Lower lobe of right lung (tissue), 2 donors: Measurements from ENCODE around the gene TTLL6. TPM values are rescaled to one million over a fixed set of nuclear protein-coding genes. Genes with fewer than 3 reads are reported as not detected.
"Not testable (repeated sequence)": the region's sequence is repeated elsewhere in the genome, so short reads cannot be mapped to it uniquely, and the experiment has no call there.

Experiments used
- ATAC-seq, 2 donors: fragments of 200-7000 bp; cut with Tn5 transposase; one replicate each; pipeline ENCODE4 v1.9.1; 2020 to 2022; ENCODE audit warnings: mild to moderate bottlenecking in 2 of 2, moderate library complexity in 2 of 2
- DNase-seq: peaks from one replicate; pipeline ENCODE4 v3.0.0-alpha.2; 2020
- H3K27ac ChIP-seq: fragments of 200-600 bp; one replicate; pipeline ENCODE4 v1.8.0; 2022
- H3K27me3 ChIP-seq: fragments of 200-600 bp; one replicate; pipeline ENCODE4 v1.8.0; 2022; ENCODE audit warnings: low read depth
- H3K36me3 ChIP-seq: fragments of 200-600 bp; one replicate; pipeline ENCODE4 v1.8.0; 2022; ENCODE audit warnings: mild to moderate bottlenecking
- H3K4me1 ChIP-seq: fragments of 200-600 bp; one replicate; pipeline ENCODE4 v1.8.0; 2022
- H3K4me3 ChIP-seq: fragments of 200-600 bp; one replicate; pipeline ENCODE4 v1.8.0; 2022; ENCODE audit warnings: mild to moderate bottlenecking
- H3K9me3 ChIP-seq: fragments of 200-600 bp; one replicate; pipeline ENCODE4 v1.8.0; 2022
- CTCF ChIP-seq: fragments of 200-600 bp; IDR thresholded peaks from one replicate; pipeline ENCODE4 v1.8.0; 2022; ENCODE audit warnings: antibody characterized with exemption, mild to moderate bottlenecking
- intact Hi-C: fragments of 100-400 bp; cut with DNase I; formaldehyde crosslinking; loops from one replicate; pipeline ENCODE4 v1.11.0; 2022
- total RNA-seq: library from RNA; stranded (reverse); fragmentation: NEBNext Ultra II Directional; extraction: Animal tissue kit (Norgen Biotek cat#: 25700); gene quantifications from one replicate; pipeline ENCODE4 v1.2.1, GENCODE V29; 2021
- donor health status: DM: no; HTN: yes; CAD: no; lungs with severe emphysema.

Gene TTLL6
- total RNA-seq, 1 donor from 2014 or later = 2.7 TPM

DNA sequence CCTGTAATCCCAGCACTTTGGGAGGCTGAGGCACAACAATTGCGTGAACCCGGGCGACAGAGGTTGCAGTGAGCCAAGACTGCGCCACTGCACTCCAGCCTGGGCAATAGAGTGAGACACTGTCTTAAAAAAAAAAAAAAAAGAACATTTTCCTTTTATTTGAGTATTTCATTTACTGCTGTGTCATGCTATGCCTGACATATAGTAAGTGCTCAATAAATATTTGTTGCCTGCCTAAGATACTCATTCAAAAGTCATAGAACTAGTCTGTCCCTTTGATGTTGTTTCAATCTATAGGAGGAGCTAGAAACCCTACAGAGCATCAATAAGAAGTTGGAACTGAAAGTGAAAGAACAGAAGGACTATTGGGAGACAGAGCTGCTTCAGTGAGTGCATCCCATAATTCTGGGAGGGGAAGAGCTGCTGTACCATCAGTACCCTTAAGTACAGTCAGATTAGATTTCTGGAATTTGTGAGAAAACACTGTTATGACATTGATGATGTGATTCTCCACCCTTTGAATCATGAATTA lies 33.8 kb upstream of the TTLL6 start:
- H3K27ac ChIP-seq = no peak overlapping the region
- no peak overlapping the region for H3K4me3 ChIP-seq
- H3K9me3 ChIP-seq = no peaks in the 10 kb centered on the region
- intact Hi-C loops = no loop called here
- ATAC-seq (no peak), DNase-seq (no peak)
- no peak for TF ChIP-seq CTCF
- H3K27me3 ChIP-seq = no peaks in the 10 kb centered on the region
- no peaks in the 10 kb centered on the region for H3K4me1 ChIP-seq
- H3K36me3 ChIP-seq = peaks cover 97% of the 10 kb centered on the region

DNA sequence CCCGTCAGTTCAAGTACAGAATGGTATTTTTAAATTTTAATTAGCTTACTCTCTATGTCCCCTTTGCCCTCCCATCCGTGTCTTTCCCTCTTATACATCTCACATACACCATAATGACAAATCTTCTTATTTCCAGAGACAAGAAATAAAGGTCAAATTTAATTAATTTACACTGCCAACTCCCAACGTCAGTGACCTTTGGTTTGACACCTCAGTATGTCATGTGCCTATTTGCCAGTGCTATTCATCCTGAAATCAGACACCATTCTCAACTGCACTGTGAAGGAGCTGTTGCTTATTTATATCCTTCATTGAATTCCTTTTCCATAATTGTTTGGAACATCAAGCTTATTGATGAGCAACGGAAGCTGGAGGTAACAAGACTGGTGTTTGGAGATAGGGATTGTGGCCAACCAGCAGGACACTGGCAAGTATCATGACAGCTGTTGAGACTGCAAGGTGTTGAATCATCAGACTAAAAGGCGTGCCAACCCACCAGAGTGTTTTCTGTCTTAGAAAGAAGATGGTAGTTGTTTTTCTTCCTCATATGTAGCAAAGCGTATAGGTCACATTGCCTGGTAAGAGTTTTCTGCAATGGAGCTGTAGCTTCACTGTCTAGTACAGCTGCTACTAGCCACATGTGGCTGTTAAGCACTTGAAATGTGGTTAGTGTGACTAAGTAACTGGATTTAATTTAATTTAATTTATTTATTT lies 26.3 kb upstream of the TTLL6 start:
- intact Hi-C loops = no loop called here
- H3K9me3 ChIP-seq = no peaks in the 10 kb centered on the region
- DNase-seq (no peak), ATAC-seq (no peak)
- no peak for TF ChIP-seq CTCF
- peaks cover 54% of the 10 kb centered on the region for H3K4me1 ChIP-seq
- peak overlapping the region; percentile 35 for H3K4me3 ChIP-seq
- H3K27ac ChIP-seq = peak overlapping the region; percentile 85
- H3K36me3 ChIP-seq = peaks cover 58% of the 10 kb centered on the region
- H3K27me3 ChIP-seq = no peaks in the 10 kb centered on the region

DNA sequence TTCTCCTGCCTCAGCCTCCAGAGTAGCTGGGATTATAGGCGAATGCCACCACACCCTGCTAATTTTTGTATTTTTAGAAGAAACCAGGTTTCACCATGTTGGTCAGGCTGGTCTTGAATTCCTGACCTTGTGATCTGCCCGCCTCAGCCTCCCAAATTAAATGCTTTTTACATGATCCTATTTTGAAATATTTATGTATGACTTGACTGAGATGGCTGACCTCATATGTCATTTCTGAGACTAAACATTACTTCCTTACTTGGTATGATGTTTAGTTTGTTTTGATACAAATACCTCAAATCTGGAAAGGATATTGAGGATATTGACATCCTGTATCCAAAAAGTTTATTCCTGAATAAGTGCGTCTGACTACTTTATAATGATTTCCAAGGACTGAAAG lies 25.7 kb upstream of the TTLL6 start:
- peaks cover 60% of the 10 kb centered on the region for H3K4me1 ChIP-seq
- no peak for DNase-seq
- no peak for ATAC-seq
- peak overlapping the region; percentile 85 for H3K27ac ChIP-seq
- no peaks in the 10 kb centered on the region for H3K27me3 ChIP-seq
- H3K9me3 ChIP-seq = no peaks in the 10 kb centered on the region
- peaks cover 52% of the 10 kb centered on the region for H3K36me3 ChIP-seq
- peak overlapping the region; percentile 35 for H3K4me3 ChIP-seq
- intact Hi-C loops = no loop called here
- no peak for TF ChIP-seq CTCF

DNA sequence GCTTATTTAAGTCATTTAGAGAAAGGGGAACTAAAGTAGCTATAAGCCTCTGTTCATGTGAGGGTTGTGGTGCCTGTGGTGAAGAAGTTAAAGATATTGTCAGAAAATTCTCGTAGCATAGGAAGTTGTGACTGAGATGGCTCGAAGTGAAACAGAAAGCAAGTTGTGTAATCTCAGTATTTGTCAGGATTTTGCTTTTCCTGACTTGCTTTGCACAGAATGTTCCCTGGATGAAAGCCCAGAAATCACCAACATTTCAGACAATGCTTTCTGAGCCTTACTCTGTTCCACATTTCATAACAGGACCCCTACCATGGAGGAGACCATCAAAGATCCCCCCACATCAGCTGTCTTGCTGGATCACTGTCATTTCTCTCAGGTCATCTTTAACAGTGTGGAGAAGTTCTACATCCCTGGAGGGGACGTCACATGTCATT lies 24.4 kb upstream of the TTLL6 start:
- DNase-seq = no peak
- H3K27ac ChIP-seq = peak overlapping the region; percentile 85
- peaks cover 73% of the 10 kb centered on the region for H3K4me1 ChIP-seq

DNA sequence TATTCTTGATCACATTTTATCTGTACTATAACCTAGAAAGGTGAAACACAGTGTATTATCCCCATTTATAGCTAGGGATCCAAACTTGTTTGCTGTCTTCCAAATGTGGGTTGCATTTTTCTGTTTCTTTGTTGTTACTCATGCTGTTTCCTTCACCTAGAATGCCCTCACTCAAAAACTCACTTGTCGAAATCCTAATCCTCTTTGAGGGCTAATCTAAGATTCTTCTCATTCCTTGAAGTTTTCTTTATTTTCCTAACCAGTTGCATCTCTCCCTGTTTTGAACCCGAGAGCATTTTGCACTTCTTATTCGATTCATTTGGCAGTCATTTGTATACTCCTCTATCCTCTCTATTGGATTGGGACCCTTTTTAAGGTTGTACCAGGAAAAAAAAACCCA lies 23.4 kb upstream of the TTLL6 start:
- intact Hi-C loops = no loop called here
- Histone ChIP-seq H3K36me3 (peaks cover 31% of the 10 kb centered on the region), H3K27ac (peak overlapping the region; percentile 85), H3K27me3 (no peaks in the 10 kb centered on the region), H3K4me1 (peaks cover 83% of the 10 kb centered on the region), H3K4me3 (no peak overlapping the region), H3K9me3 (no peaks in the 10 kb centered on the region)
- no peak for ATAC-seq
- no peak for DNase-seq
- TF ChIP-seq CTCF = no peak

More for the DNA sequence above, 24.4 kb upstream of the TTLL6 start:
- intact Hi-C loops = no loop called here
- TF ChIP-seq CTCF = no peak
- Histone ChIP-seq H3K27me3 (no peaks in the 10 kb centered on the region), H3K36me3 (peaks cover 40% of the 10 kb centered on the region), H3K9me3 (no peaks in the 10 kb centered on the region), H3K4me3 (peak overlapping the region; percentile 35)
- peak; percentile 85 to 86 for ATAC-seq

DNA sequence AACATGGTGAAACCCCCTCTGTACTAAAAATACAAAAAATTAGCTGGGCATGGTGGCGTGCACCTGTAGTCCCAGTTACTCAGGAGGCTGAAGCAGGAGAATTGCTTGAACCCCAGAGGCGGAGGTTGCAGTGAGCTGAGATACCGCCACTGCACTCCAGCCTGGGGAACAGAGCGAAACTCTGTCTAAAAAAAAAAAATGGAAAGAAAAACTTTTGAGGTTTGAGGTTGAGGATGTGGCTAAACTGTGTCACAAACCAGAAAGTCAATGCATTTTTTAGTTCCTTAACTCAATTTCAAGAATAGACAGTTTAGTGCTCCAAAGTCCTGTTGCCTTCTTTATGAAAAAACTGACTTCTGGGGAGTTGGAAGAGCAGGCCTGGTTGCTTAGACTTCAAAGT lies 20.4 kb upstream of the TTLL6 start:
- intact Hi-C loops, H3K4me3 ChIP-seq, ATAC-seq, H3K9me3 ChIP-seq, H3K27me3 ChIP-seq, DNase-seq: not testable (repeated sequence)
- H3K4me1 ChIP-seq = peaks cover 98% of the 10 kb centered on the region
- H3K27ac ChIP-seq = peak overlapping the region; percentile 1
- peaks cover 12% of the 10 kb centered on the region for H3K36me3 ChIP-seq
